Cardiac fibroblast (primary cell): Measurements from ENCODE around the gene PMPCA.

Source experiments
- DNase-seq, 2 donors: peaks; one replicate each; pipeline versions ENCODE4 v3.0.0 to v3.0.0-alpha.2; 2010; ENCODE audit warnings: low read depth in 2 of 2
- H3K4me3 ChIP-seq, 2 donors: replicated peaks in 1 of 2; 1 replicate in 1 of 2; 2 replicates in 1 of 2; pipeline ENCODE4 v1.5.1; 2011; ENCODE audit warnings: low read depth in 2 of 2, low read length in 2 of 2, mild to moderate bottlenecking in 2 of 2, moderate library complexity in 1 of 2
- CTCF ChIP-seq: IDR thresholded peaks from one replicate; pipeline ENCODE4 v1.5.1; 2011; ENCODE audit warnings: low read depth, mild to moderate bottlenecking, low read length, inconsistent platforms

PMPCA gene

GRCh38 chr9:136441191-136441680, 30.8 kb downstream of the PMPCA start:
- no peak for TF ChIP-seq CTCF
- H3K4me3 ChIP-seq = no peak overlapping the region
- DNase-seq = peak in 1 of 2 donors; percentile 32

DNA sequence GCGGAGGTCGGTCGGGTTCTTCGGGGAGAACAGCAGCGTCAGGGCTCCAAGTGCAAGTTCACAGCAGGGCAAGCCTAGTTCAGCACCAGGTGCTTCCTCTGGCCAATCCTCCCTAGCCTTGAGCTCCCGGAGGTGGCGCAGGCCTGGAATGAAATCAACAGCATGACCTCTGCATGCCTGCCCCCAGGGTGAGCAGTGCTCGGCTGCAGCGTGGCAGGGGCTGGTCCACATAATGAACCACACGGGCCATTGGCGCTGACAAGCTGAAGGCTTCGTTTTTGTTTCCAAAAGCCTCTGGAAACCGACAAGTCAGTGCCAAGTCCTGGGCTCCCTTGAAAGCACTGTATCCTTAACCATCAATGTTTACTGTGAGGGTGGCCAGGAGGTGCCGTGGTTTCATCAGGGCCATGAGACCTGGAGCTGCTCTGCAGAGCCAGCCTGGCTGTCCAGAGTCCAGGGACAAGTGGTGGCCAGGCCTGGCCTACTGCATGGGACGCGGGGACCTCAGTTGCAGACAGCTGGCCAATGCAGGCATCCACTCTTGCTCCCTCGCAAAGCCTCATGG, 31.3 kb downstream of the PMPCA start:
- no peak overlapping the region for H3K4me3 ChIP-seq

GRCh38 chr9:136442265-136442664, 31.8 kb downstream of the PMPCA start:
- no peak for DNase-seq
- H3K4me3 ChIP-seq = no peak overlapping the region
- no peak for TF ChIP-seq CTCF

More for the DNA sequence above, 31.3 kb downstream of the PMPCA start:
- DNase-seq = no peak
- no peak for TF ChIP-seq CTCF

GRCh38 chr9:136443087-136443486, 32.6 kb downstream of the PMPCA start:
- no peak for TF ChIP-seq CTCF
- no peak for DNase-seq
- no peak overlapping the region for H3K4me3 ChIP-seq

GRCh38 chr9:136443687-136444086, 33.2 kb downstream of the PMPCA start:
- no peak for DNase-seq
- H3K4me3 ChIP-seq = no peak overlapping the region

GRCh38 chr9:136444102-136444501, 33.6 kb downstream of the PMPCA start:
- H3K4me3 ChIP-seq = no peak overlapping the region
- no peak for DNase-seq
- no peak for TF ChIP-seq CTCF

More at GRCh38 chr9:136443687-136444086, 33.2 kb downstream of the PMPCA start:
- no peak for TF ChIP-seq CTCF

DNA sequence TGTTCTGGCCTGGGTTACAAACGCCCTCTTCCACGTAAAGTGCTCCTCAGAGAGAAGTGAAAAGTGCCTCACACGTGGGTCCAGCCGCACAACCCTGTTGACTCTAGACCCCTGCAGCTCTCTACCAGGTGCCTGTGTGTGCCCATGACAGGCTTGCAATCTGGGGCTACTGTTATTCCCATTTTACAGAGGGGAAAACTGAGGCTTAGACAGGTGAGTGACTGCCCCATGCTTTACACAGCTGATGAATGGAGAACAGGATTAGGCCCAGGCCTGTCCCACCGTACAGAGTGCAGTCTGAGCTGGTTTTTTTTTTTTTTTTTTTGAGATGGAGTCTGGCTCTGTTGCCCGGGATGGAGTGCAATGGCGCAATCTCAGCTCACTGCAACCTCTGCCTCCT, 35.3 kb downstream of the PMPCA start:
- DNase-seq = no peak
- TF ChIP-seq CTCF = no peak
- no peak overlapping the region for H3K4me3 ChIP-seq
